PFSK-1 (cell line): Measurements from ENCODE around the gene RNF168.

ENCODE experiments used
- FOXP2 ChIP-seq: optimal IDR thresholded peaks from 2 replicates; pipeline ENCODE3; 2011; ENCODE audit warnings: borderline replicate concordance, control low read depth, inconsistent platforms; ENCODE audit not compliant: insufficient read depth; ENCODE audit errors: extremely low read length, extremely low read depth
- POLR2AphosphoS5 ChIP-seq: IDR thresholded peaks from 2 replicates; pipeline ENCODE4 v1.6.1; 2012; ENCODE audit warnings: low read depth, mild to moderate bottlenecking, control low read depth, low read length, moderate library complexity
- REST ChIP-seq, 2 experiments: IDR thresholded peaks; 2 replicates each; pipeline versions ENCODE4 v1.6.1 to v1.8.0; 2011 to 2012; ENCODE audit warnings: low read depth in 2 of 2, low read length in 2 of 2, control low read depth in 1 of 2, inconsistent platforms in 1 of 2, mild to moderate bottlenecking in 1 of 2, moderate library complexity in 1 of 2; ENCODE audit not compliant: insufficient read depth in 1 of 2
- SIN3A ChIP-seq: IDR thresholded peaks from 2 replicates; pipeline ENCODE4 v1.6.1; 2012; ENCODE audit warnings: mild to moderate bottlenecking, low read length, moderate library complexity, borderline replicate concordance; ENCODE audit not compliant: insufficient read depth
- TAF1 ChIP-seq: IDR thresholded peaks from 2 replicates; pipeline ENCODE4 v1.6.1; 2012; ENCODE audit warnings: low read length, control low read depth, borderline replicate concordance; ENCODE audit not compliant: insufficient read depth

RNF168 gene

GRCh38 chr3:196496183-196496582, 7.4 kb downstream of the RNF168 start:
- no peak for TF ChIP-seq TAF1

GRCh38 chr3:196493292-196493691, 10.3 kb downstream of the RNF168 start:
- TF ChIP-seq POLR2AphosphoS5: no peak
- TF ChIP-seq SIN3A: no peak
- no peak for TF ChIP-seq TAF1
- TF ChIP-seq FOXP2: no peak
- no peak for TF ChIP-seq REST (IDR thresholded peaks at IDR 0.05; ENCODE audit: insufficient read depth in 1 of 2, low read depth in 2 of 2, low read length in 2 of 2)

DNA sequence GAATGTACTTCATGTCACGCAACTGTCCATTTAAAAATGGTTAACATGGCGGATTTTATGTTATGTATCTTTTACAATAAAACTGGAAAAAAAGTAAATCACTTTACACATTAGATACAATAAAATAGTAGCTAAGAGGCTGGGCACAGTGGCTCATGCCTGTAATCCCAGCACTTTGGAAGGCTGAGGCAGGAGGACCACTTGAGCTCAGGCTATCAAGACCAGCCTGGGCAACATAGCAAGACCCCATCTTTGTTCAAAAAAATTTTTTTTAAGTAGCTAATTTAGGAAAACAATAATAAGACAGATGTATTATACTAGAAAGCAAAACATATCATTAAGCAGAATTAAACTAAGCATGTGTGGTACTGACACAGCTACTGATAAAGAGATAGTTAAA, 11.5 kb downstream of the RNF168 start:
- TF ChIP-seq FOXP2: no peak
- TF ChIP-seq SIN3A: no peak
- no peak for TF ChIP-seq REST (IDR thresholded peaks at IDR 0.05; ENCODE audit: insufficient read depth in 1 of 2, low read depth in 2 of 2, low read length in 2 of 2)
- TF ChIP-seq TAF1: no peak
- TF ChIP-seq POLR2AphosphoS5: no peak

DNA sequence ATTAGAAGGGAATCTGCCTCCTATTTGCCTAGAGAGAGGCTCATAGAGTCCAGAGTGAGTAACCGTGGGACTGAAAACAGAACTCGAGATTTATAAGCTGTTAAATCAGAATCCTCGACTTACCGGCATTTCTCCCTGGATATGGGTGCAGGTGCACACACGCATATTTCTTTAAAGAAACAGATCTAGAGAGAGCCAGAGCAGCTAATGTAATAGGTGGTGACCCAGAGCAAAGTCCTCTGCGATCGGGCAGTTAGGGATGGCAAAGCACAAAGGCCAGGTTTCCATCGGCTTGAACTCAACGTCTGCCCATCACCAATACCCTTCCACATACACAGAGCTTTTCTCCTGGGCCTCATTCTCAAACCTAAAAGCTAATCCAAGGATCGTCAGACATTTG, 13.8 kb downstream of the RNF168 start:
- TF ChIP-seq POLR2AphosphoS5: no peak
- TF ChIP-seq FOXP2: no peak
- no peak for TF ChIP-seq REST (IDR thresholded peaks at IDR 0.05; ENCODE audit: insufficient read depth in 1 of 2, low read depth in 2 of 2, low read length in 2 of 2)
- TF ChIP-seq SIN3A: no peak
- no peak for TF ChIP-seq TAF1

DNA sequence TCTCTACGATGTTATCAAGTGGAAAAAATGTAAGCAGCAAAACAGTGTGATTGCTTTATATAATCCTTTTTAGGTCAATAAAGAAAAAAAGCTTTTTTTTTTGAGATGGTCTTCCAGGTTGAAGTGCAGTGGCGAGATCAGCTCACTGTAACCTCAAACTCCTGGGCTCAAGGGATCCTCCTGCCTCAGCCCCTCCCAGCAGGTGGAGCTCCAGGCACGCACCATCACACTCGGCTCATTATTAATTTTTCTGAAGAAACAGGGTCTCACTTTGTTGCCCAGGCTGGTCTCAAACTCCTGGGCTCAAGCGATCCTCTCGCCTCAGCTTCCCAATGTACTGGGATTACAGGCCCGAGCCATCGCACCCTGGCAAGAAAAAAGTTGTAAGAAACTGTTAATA, 17.3 kb downstream of the RNF168 start:
- TF ChIP-seq POLR2AphosphoS5 (no peak), REST (IDR thresholded peaks at IDR 0.05; ENCODE audit: insufficient read depth in 1 of 2, low read depth in 2 of 2, low read length in 2 of 2) (no peak), SIN3A (no peak), FOXP2 (no peak), TAF1 (no peak)

DNA sequence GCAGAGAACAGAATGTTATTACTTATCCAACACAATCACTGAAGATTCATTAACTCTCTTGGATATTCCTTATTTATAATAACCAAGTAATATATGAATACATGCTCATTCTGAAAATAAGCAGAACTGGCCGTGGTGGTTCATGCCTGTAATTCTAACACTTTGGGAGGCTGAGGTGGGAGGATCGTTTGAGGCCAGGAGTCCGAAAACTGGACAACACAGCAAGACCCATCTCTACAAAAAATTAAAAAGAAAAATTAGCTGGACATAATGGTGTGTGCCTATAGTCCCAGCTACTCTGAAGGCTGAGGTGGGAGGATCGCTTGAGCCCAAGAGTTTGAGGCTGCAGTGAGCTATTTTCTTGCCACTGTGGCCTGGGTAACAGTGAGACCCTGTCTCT, 25.9 kb downstream of the RNF168 start:
- TF ChIP-seq FOXP2 (no peak), SIN3A (no peak), REST (IDR thresholded peaks at IDR 0.05; ENCODE audit: insufficient read depth in 1 of 2, low read depth in 2 of 2, low read length in 2 of 2) (no peak), TAF1 (no peak), POLR2AphosphoS5 (no peak)
